Fibroblast of skin of scalp (primary cell): Measurements from ENCODE around the gene SYNM.

Experiments
- DNase-seq: peaks from one replicate; pipeline ENCODE4 v3.0.0-alpha.2; 2013

SYNM gene

DNA sequence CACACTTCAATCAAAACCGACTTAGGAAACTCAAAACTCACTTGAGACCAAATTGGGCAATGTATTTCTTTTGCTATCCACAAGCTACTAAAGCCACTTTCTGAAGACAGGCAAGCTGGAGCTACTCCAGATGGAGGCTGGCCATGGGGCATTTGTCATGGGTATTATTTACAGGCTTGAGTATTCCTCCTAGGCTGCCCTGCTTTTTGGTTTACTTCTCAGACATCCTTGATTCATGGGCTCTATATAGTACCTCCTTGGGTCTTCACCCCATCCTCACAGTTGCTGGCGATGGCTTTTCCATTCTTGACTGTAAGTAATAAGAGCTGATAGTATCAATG is 18.6 kb upstream of the SYNM start:
- DNase-seq, result no peak

- no peak for DNase-seq
These were observed 17.4 kb upstream of the SYNM start for GRCh38 chr15:99087405-99087943.

DNA sequence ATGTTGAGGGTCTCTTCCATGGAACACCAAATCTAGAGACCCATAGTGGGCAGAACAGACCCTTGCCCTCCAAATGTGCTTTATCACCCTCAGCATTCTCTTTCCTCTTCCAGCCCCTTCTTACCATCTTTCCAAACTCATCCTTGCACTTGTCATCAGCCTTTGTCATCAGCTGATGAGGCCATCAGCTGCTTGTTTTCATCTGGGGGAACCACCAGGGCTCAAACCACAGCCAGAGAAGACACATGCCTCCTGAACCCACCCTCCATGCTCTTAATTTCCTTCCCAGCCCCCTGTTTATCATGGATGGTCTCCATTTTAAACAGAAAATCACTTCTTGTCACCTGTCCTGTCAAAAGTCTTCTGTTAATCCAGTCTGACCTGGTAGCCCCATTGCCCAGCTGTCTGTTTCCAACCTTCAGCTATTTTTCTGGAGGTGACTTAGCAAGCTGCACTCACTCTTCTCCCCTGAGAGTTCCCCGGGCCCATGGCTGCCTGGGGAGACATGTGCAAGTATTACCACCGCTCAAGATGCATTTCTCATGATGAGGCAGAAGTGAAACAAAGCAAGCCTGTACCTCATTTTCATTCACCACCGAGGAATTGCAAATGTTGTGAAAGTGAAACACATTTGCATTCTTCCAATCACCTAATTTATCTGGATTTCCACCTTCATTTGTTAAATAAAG is 14.7 kb upstream of the SYNM start:
- DNase-seq, result peak; percentile 21

DNA sequence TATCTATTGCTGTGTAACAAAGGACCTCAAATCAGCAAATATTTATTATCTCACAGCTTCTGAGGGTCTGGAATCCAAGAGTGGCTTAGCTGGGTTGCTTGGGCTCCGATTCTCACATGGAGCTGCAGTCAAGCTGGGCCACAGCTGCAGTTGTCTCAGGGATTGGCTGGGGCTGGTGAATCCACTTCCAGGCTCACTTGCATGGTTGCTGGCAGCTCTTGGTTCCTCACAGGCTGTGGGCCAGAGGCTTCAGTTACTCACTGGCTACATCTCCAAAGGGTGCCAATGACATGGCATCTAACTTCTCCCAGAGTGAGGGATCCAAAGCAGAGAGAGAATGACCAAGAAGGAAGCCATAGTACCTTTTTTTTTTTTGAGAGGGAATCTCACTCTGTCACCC is 13.9 kb upstream of the SYNM start:
- no peak for DNase-seq

DNA sequence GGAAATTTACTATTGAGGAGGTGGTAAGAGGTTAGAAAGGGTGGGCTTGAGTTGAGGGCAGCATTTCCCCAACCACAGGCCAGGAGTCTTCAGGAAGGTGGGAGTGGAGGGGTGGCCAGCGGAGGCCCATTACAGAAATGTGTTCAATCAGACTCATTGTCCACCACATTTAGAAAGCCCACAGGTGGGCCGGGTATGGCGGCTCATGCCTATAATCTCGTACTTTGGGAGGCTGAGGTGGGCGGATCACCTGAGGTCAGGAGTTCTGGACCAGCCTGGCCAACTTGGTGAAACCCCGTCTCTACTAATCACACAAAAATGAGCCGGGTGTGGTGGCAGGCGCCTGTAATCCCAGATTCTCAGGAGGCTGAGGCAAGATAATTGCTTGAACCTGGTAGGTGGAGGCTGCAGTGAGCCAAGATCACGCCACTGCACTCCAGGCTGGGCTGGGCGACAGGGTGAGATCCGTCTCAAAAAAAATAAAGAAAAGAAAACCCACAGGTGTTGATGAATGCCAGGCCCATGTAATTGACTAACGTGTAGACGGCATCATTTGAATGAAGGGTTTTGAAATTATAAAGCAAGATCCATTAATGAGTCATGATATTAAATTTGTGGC is 12.2 kb upstream of the SYNM start:
- DNase-seq, result no peak

- DNase-seq, result no peak
These were observed 9.3 kb upstream of the SYNM start for GRCh38 chr15:99095626-99096025.

GRCh38 chr15:99096173-99096893 is 8.5 kb upstream of the SYNM start:
- DNase-seq, result no peak

GRCh38 chr15:99096894-99097426 is 7.9 kb upstream of the SYNM start:
- DNase-seq, result no peak

DNA sequence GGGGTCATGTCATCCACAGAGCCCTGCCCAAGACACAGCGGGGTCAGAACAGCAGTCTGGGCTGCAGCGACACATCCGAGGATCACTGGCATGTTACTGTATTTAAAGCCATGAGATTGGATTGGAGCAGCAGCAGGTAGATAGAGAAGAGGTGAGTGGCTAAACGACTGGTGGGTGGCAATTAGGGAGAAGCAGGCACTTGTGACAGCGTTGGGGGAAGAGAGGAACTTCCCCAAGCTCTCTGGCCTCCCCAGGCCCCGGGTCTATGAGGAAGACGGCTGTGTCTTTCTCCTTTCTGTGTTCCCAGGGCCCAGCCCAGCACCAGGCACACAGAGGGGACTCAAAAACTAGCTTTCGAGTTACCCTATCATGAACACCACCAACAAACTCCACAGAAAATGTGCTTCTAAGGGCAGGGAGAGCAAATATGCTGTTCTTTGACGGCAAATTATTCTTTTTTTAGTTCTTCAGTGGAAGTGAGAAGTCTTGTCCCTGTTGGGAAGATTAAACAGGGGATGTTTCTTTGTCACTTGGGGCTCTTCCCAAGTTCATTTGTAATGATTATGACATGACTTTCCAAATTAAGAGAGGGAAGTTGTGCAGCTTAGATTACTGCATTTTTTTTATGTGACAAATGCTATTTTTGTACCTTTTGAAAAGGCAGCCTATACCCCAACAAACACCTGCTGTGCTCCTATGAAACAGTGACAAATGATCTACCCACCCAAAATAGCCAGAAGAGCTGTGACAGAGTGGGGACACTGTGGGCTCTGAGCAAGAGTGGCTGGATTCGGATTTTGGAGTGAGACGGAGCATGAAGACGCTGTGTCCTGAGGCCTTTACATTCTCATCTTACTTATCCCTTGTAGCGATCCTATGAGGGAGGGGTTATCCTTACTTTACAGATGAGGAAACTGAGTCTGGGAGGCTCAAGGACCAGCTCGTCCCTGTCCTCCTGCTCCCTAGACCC is 7.2 kb upstream of the SYNM start:
- no peak for DNase-seq

GRCh38 chr15:99098426-99098825 is 6.5 kb upstream of the SYNM start:
- DNase-seq, result no peak

- DNase-seq, result no peak
These were observed 5.9 kb upstream of the SYNM start for GRCh38 chr15:99098991-99099390.

- DNase-seq, result no peak
These were observed 5.2 kb upstream of the SYNM start for GRCh38 chr15:99099661-99100060.

DNA sequence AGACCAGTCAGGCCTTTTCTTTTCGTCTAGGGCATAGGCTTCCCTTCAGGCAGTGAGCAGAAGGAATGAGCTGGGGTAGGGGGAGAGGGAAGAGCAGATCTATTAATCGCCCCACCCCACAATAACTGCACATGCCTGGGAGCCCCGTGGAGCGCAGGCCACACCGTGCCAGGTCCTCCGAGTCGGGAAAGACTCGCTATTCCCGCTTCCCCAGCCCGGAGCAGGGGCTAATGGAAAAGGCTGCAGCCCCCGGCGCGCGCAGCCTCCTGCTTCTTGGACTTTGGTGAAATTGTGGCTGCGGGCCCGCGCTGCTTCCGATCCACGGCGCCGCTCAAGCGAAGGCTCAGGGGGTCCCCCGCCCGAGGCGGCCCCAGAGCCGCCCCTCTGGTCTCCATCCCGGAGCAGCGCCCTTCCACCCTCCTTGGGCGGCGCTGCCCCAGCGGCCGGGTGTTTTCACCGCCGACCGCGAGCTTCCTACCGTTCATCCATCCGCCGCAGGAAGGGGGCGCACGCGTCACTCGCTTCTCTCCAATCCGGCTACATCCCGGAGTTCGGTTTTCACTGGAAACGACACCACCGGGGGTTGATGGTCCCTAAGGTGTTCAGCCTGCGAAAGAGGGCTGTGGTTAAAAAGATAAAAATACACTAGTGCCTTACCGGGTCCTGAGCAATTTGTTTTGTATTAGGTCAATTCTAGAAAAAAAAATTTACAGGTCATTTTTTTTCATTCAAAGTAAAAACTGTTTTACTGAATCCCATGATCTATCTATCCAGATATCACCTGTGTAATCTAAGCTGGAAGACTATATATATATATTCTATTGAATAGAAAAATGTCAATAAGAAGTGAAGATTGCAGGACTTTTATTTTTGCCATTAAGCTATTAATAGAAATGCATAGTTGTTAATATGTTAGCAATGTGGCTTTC is 4.4 kb upstream of the SYNM start:
- peak; percentile 72 for DNase-seq

- no peak for DNase-seq
These were observed 3.4 kb upstream of the SYNM start for GRCh38 chr15:99101501-99101900.

- no peak for DNase-seq
These were observed 2.3 kb upstream of the SYNM start for GRCh38 chr15:99102332-99103235.

- DNase-seq, result no peak
These were observed 1.6 kb upstream of the SYNM start for GRCh38 chr15:99103279-99103678.

GRCh38 chr15:99105514-99106341 is 848 bp downstream of the SYNM start:
- peak; percentile 62 for DNase-seq

- DNase-seq, result no peak
These were observed 1.7 kb downstream of the SYNM start for GRCh38 chr15:99106417-99107220.
